ENCODE data around the gene CTBP2. TPM values are rescaled to one million over a fixed set of nuclear protein-coding genes. Genes with fewer than 3 reads are reported as not detected.

CTBP2 gene
- total RNA-seq, 2 experiments from 2014 or later, result 0.17 TPM; not detected in 1

DNA sequence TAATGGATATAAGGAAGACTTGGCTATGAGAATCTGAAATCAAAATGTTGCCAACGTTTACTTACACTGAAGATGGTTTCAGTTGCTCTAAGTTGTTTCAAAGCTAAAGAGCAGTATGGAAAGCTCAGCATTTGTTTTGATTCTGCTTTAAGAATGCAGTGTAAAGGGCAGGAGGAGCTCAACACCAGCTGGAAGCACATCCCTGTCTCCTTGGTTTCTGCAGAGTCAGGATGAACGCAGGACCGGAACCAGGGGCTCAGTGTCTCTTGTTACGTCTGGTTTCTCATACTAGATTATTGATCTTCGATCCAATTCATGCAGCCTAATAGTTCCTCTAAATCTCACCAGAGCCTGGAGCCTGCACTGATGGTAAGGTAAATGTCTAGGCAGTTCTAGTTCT is 194.4 kb downstream of the CTBP2 start:
- H3K9me3 Mint-ChIP-seq, result no peaks in the 10 kb centered on the region
- peaks cover 5% of the 10 kb centered on the region for H3K4me1 ChIP-seq (ENCODE audit: insufficient read depth, low read length)
- H3K27ac ChIP-seq (ENCODE audit: low read depth in 1 of 2, low read length in 2 of 2), result no peak overlapping the region
- peaks cover 40% of the 10 kb centered on the region for H3K36me3 ChIP-seq (ENCODE audit: insufficient read depth, low read length)
- H3K27me3 Mint-ChIP-seq, result no peaks in the 10 kb centered on the region
- ChIA-PET POLR2A (no interaction called here), CTCF (interaction anchor here (0.6 kb wide), 1 partner anchor 12 kb away, joined by 4 read pairs; no protein-coding TSS in a partner anchor)
- no peak overlapping the region for H3K4me3 ChIP-seq (ENCODE audit: low read length)
- H3K4me3 Mint-ChIP-seq, result no peak overlapping the region
- DNase-seq, result no peak
- H3K36me3 Mint-ChIP-seq (ENCODE audit: low read depth), result peaks cover 79% of the 10 kb centered on the region
- no peak for TF ChIP-seq CTCF (IDR thresholded peaks at IDR 0.05)
- H3K4me1 Mint-ChIP-seq (ENCODE audit: low read depth), result peaks cover 44% of the 10 kb centered on the region
- no peaks in the 10 kb centered on the region for H3K27me3 ChIP-seq (ENCODE audit: control insufficient read depth in 1 of 2, insufficient read depth in 2 of 2, low read length in 2 of 2)
- no peaks in the 10 kb centered on the region for H3K9me3 ChIP-seq (ENCODE audit: control insufficient read depth in 1 of 2, insufficient read depth in 1 of 2, low read length in 2 of 2)
- intact Hi-C loops (cut with DNase I, micrococcal nuclease), result no loop called here
- ATAC-seq (ENCODE audit: poor library complexity), result no peak
- no peak overlapping the region for H3K27ac Mint-ChIP-seq

GRCh38 chr10:124963866-124964720 is 196.3 kb downstream of the CTBP2 start:
- H3K27ac Mint-ChIP-seq, result no peak overlapping the region
- H3K9me3 Mint-ChIP-seq, result no peaks in the 10 kb centered on the region
- H3K27me3 ChIP-seq (ENCODE audit: control insufficient read depth in 1 of 2, insufficient read depth in 2 of 2, low read length in 2 of 2), result no peaks in the 10 kb centered on the region
- no peak for ATAC-seq (ENCODE audit: poor library complexity)
- peaks cover 31% of the 10 kb centered on the region for H3K36me3 ChIP-seq (ENCODE audit: insufficient read depth, low read length)
- POLR2A ChIA-PET, result interaction anchor here (0.6 kb wide), 1 partner anchor 504 kb away, joined by 3 read pairs; no protein-coding TSS in a partner anchor
- peaks cover 66% of the 10 kb centered on the region for H3K36me3 Mint-ChIP-seq (ENCODE audit: low read depth)
- DNase-seq, result no peak
- no peak overlapping the region for H3K4me3 Mint-ChIP-seq
- TF ChIP-seq CTCF (IDR thresholded peaks at IDR 0.05), result no peak
- no peaks in the 10 kb centered on the region for H3K27me3 Mint-ChIP-seq
- intact Hi-C loops (cut with DNase I, micrococcal nuclease), result no loop called here
- CTCF ChIA-PET, result no interaction called here
- H3K27ac ChIP-seq (ENCODE audit: low read depth in 1 of 2, low read length in 2 of 2), result no peak overlapping the region
- peaks cover 51% of the 10 kb centered on the region for H3K4me1 Mint-ChIP-seq (ENCODE audit: low read depth)
- H3K4me1 ChIP-seq (ENCODE audit: insufficient read depth, low read length), result no peaks in the 10 kb centered on the region
- no peak overlapping the region for H3K4me3 ChIP-seq (ENCODE audit: low read length)
- no peaks in the 10 kb centered on the region for H3K9me3 ChIP-seq (ENCODE audit: control insufficient read depth in 1 of 2, insufficient read depth in 1 of 2, low read length in 2 of 2)

- peaks cover 55% of the 10 kb centered on the region for H3K4me1 Mint-ChIP-seq (ENCODE audit: low read depth)
- TF ChIP-seq CTCF (IDR thresholded peaks at IDR 0.05), result no peak
- ChIA-PET CTCF (no interaction called here), POLR2A (no interaction called here)
- H3K27me3 Mint-ChIP-seq, result no peaks in the 10 kb centered on the region
- H3K9me3 ChIP-seq (ENCODE audit: control insufficient read depth in 1 of 2, insufficient read depth in 1 of 2, low read length in 2 of 2), result no peaks in the 10 kb centered on the region
- no peaks in the 10 kb centered on the region for H3K9me3 Mint-ChIP-seq
- no peaks in the 10 kb centered on the region for H3K27me3 ChIP-seq (ENCODE audit: control insufficient read depth in 1 of 2, insufficient read depth in 2 of 2, low read length in 2 of 2)
- H3K4me1 ChIP-seq (ENCODE audit: insufficient read depth, low read length), result peaks cover 4% of the 10 kb centered on the region
- no peak for ATAC-seq (ENCODE audit: poor library complexity)
- H3K27ac Mint-ChIP-seq, result peak overlapping the region; percentile 12
- intact Hi-C loops (cut with DNase I, micrococcal nuclease), result no loop called here
- H3K4me3 ChIP-seq (ENCODE audit: low read length), result no peak overlapping the region
- peaks cover 57% of the 10 kb centered on the region for H3K36me3 Mint-ChIP-seq (ENCODE audit: low read depth)
- H3K36me3 ChIP-seq (ENCODE audit: insufficient read depth, low read length), result peaks cover 17% of the 10 kb centered on the region
- H3K4me3 Mint-ChIP-seq, result no peak overlapping the region
- no peak overlapping the region for H3K27ac ChIP-seq (ENCODE audit: low read depth in 1 of 2, low read length in 2 of 2)
- DNase-seq, result no peak
Measured at GRCh38 chr10:124962421-124962820, 197.9 kb downstream of the CTBP2 start.

Data from CD4-positive, alpha-beta T cell (primary cell).